HG02678 (cell line): ENCODE measurements around the gene ADCK2.
A peak's percentile ranks its signal among the peaks of the same experiment; 100 is the strongest.
"Not testable (repeated sequence)": the region's sequence is repeated elsewhere in the genome, so short reads cannot be mapped to it uniquely, and the experiment has no call there.

ENCODE experiments used
- ATAC-seq: cut with Tn5 transposase; IDR thresholded peaks from one replicate; pipeline ENCODE4 v1.9.1; 2021; ENCODE audit warnings: mild to moderate bottlenecking, moderate library complexity; ENCODE audit not compliant: unreplicated experiment

The ADCK2 gene

DNA sequence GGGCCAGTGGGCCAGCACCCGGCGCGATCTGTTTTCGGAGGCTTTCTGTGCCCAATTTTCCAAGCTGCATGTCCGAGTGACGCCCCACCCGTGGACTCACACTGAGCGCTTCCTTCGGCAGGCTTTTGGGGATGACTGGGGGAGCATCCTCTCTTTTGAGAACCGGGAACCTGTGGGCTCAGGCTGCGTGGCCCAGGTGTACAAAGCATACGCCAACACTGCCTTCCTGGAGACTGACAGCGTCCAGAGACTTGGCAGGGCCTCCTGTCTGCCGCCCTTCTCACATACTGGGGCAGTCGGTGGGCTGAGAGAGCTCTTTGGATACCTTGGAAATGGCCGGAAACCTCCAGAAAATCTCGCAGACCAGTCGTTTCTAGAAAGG lies 1.0 kb downstream of the ADCK2 start:
- ATAC-seq: no peak

DNA sequence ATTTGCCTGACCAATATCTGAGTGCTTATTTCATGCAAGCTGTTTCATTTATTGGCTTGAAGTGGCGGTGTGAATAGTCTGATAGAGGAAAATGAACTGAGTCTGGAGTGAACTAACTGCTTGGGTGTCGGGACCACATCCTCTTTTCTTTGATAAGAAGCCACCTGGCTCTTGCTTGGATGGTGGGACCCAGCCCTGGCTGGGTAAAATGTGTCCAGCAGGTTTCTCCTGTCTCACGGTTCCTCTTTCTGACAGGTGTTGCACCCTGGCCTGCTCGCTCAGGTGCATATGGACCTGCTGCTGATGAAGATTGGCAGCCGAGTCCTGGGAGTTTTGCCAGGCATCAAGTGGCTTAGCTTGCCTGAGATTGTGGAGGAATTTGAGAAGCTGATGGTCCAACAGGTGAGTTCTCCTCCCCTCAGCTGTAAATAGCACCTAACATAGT lies 1.6 kb downstream of the ADCK2 start:
- ATAC-seq: no peak

- ATAC-seq: no peak
These were observed 2.4 kb downstream of the ADCK2 start for GRCh38 chr7:140674899-140675701.

DNA sequence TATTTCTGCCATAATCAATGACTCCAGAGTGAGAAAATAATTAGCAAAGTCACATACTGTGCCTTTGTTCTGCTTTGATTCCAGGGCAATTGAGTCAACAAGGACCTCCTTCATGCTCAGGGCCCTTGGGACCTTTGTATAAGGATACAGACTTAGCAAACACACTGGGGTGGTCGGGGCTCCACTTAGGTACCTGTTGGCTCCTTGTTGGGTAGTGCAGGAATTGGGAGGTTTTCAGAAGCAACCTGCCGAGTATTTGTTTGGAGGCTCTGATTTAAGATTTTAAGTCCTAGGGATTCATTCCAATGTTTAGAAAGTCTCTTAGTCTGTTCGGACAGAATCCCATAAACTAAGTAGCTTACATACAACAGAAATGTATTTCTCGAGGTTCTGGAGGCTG lies 3.0 kb downstream of the ADCK2 start:
- no peak for ATAC-seq

- peak; percentile 42 for ATAC-seq
These were observed 3.6 kb downstream of the ADCK2 start for GRCh38 chr7:140676306-140676705.

DNA sequence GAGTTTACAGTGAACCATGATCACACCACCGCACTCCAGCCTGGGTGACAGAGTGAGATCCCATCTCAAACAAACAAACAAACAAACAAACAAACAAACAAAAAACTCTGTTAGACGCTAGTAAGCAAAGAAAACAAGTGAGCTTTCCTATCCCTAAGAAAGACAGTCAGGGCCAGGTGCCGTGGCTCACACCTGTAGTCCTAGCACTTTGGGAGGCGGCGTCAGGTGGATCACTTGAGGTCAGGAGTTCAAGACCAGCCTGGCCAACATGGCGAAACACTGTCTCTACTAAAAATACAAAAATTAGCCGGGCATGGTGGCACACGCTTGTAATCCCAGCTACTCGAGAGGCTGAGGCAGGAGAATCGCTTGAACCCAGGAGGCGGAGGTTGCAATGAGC lies 4.2 kb downstream of the ADCK2 start:
- ATAC-seq: not testable (repeated sequence)

- no peak for ATAC-seq
These were observed 4.8 kb downstream of the ADCK2 start for GRCh38 chr7:140677496-140677895.

- ATAC-seq: no peak
These were observed 5.5 kb downstream of the ADCK2 start for GRCh38 chr7:140678081-140678815.

GRCh38 chr7:140678816-140679130 lies 6.0 kb downstream of the ADCK2 start:
- ATAC-seq: no peak

DNA sequence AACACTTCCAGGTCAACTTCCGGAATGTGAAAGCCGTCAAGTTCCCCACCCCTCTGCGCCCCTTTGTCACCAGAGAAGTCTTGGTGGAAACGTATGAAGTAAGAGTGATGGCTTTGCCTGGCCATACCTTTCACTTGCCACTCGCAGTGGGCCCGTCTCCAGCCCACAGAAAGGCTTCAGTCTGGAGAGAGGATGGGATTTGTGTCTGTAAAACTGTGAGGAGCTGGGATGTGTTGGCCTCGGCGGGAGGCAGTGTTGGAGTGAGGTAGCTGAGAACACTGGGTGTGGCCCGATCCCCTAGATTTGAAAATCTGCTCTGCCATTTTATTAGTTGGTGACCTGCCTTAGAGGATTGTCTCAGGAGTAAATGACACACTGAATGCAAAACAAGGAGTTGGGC lies 6.4 kb downstream of the ADCK2 start:
- no peak for ATAC-seq

DNA sequence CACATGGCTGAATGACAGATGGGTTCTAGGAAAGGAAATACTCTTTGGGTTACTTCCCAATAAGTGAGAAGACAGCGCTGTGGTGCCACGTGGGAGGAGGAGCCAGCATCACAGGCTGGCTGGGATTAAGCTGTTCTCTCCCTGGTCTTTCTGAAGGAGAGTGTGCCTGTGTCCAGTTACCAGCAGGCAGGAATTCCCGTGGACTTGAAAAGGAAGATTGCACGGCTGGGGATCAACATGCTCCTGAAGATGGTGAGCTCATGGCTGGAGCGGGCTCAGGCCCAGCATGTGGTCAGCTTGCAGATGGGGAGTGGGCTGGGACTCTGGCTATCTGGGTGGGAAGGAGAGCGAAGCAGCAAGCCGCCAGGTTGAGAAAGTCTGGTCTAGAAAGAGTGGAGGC lies 8.1 kb downstream of the ADCK2 start:
- no peak for ATAC-seq

GRCh38 chr7:140681766-140682165 lies 9.0 kb downstream of the ADCK2 start:
- no peak for ATAC-seq

DNA sequence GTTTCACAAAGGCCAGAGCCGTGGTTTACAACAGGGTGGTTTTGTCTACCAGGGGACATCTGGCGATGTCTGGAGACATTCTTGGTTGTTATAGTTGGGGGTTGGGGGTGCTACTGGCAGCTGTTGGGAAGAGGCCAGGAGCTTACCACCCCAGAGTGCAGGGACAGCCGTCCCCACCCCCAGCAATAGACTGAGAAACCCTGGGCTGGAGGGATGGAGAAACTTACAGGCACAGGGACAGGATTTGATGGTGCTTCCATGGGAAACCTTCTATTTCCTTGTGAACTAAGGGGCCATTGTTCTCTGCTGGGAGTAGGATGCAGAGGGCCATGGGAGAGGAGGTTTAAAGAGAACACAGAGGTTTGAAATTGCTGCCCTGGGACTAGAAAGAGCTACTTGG lies 10.9 kb downstream of the ADCK2 start:
- ATAC-seq: no peak

- no peak for ATAC-seq
These were observed 11.6 kb downstream of the ADCK2 start for GRCh38 chr7:140684066-140684950.

GRCh38 chr7:140685407-140686087 lies 12.8 kb downstream of the ADCK2 start:
- no peak for ATAC-seq

GRCh38 chr7:140686921-140687320 lies 14.2 kb downstream of the ADCK2 start:
- ATAC-seq: no peak

- no peak for ATAC-seq
These were observed 15.6 kb downstream of the ADCK2 start for GRCh38 chr7:140688341-140688740.

DNA sequence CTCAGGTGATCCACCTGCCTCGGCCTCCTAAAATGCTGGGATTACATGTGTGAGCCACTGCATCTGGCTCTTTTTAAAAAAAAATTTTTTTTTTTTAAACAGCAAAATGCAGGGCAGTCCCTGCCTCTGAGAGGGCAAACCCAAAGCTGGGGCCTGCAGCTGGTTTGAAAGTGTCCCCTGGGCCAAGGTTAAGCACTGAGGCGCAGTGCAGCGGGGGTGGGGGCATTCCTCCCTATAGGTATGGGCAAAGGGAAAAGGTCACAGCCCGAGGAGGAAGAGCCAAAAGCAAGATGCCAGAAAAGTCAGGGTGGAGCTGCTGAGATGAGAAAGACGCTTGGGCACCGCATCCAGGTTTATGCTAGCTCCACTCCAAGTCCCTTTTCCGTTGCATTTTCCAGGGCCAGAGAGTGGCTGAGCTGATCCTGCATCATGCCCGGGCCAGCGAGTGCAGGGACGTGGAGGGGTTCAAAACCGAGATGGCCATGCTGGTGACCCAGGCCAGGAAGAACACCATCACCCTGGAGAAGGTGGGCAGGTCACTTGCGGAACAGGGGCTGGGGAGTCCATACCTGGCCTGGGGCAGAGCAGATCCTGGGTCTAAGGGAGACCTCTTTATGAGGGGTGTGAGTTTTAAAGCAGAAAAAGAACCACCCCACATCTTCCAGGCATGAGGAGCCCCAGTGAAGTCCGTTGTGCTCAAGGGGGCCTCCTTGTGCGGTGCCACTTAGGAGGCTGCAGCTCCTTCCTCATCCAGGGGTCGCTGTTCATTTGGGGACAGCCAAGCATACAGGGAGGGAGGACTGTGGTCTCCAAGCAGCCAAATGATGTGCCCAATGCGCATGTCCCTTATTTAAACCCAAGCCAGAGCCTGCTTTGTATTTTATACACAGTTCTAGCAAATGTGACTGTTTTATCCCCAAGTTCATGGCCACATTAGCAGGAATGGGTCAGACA lies 16.7 kb downstream of the ADCK2 start:
- ATAC-seq: no peak

GRCh38 chr7:140691376-140692045 lies 18.8 kb downstream of the ADCK2 start:
- no peak for ATAC-seq
